ENCODE results near the gene TIPRL. TPM values are rescaled to one million over a fixed set of nuclear protein-coding genes. Genes with fewer than 3 reads are reported as not detected.

The TIPRL gene
- total and polyA plus RNA-seq, 12 donors, result 9.3 to 59.3 (median 28.3) TPM

GRCh38 chr1:168163670-168164069, 15.1 kb upstream of the TIPRL start:
- H3K27me3 ChIP-seq, result no peaks in the 10 kb centered on the region
- H3K27ac ChIP-seq, result no peak overlapping the region
- H3K4me3 ChIP-seq, result no peak overlapping the region
- intact Hi-C loops (cut with DNase I), result no loop called here
- no peak for DNase-seq
- 59 to 60% (median 59%) methylated on average over 3 of the region's 3 CpGs for WGBS, 4 donors
- H3K36me3 ChIP-seq (replicated peaks in 1 of 2), result no peaks in the 10 kb centered on the region
- TF ChIP-seq CTCF (IDR thresholded peaks at IDR 0.05) (no peak), POLR2A (IDR thresholded peaks at IDR 0.05) (no peak)
- H3K9me3 ChIP-seq (replicated peaks in 1 of 3), result no peaks in the 10 kb centered on the region
- H3K4me1 ChIP-seq (replicated peaks in 1 of 2), result no peaks in the 10 kb centered on the region

- 73 to 93% (median 86%) methylated on average over 3 of the region's 3 CpGs for WGBS, 4 donors
- no peaks in the 10 kb centered on the region for H3K4me1 ChIP-seq (replicated peaks in 1 of 2)
- no peaks in the 10 kb centered on the region for H3K9me3 ChIP-seq (replicated peaks in 1 of 3)
- H3K27ac ChIP-seq, result no peak overlapping the region
- intact Hi-C loops (cut with DNase I), result no loop called here
- H3K36me3 ChIP-seq (replicated peaks in 1 of 2), result no peaks in the 10 kb centered on the region
- no peak for DNase-seq
- H3K27me3 ChIP-seq, result no peaks in the 10 kb centered on the region
- no peak for TF ChIP-seq CTCF (IDR thresholded peaks at IDR 0.05)
- TF ChIP-seq POLR2A (IDR thresholded peaks at IDR 0.05), result no peak
- H3K4me3 ChIP-seq, result no peak overlapping the region
These were observed 14.0 kb upstream of the TIPRL start for GRCh38 chr1:168164771-168165170.

- H3K27ac ChIP-seq, result no peak overlapping the region
- no peak for DNase-seq
- intact Hi-C loops (cut with DNase I), result no loop called here
These were observed 11.0 kb upstream of the TIPRL start for GRCh38 chr1:168167806-168168205.

GRCh38 chr1:168170564-168171508, 7.9 kb upstream of the TIPRL start:
- Histone ChIP-seq H3K4me3 (no peak overlapping the region), H3K36me3 (replicated peaks in 1 of 2) (no peaks in the 10 kb centered on the region), H3K4me1 (replicated peaks in 1 of 2) (no peaks in the 10 kb centered on the region), H3K27ac (no peak overlapping the region), H3K27me3 (no peaks in the 10 kb centered on the region), H3K9me3 (replicated peaks in 1 of 3) (no peaks in the 10 kb centered on the region)
- TF ChIP-seq CTCF (IDR thresholded peaks at IDR 0.05), result no peak
- 80 to 88% (median 85%) methylated on average over 7 of the region's 7 CpGs for WGBS, 4 donors
- intact Hi-C loops (cut with DNase I), result no loop called here
- no peak for DNase-seq

More at GRCh38 chr1:168167806-168168205, 11.0 kb upstream of the TIPRL start:
- H3K9me3 ChIP-seq (replicated peaks in 1 of 3), result no peaks in the 10 kb centered on the region
- H3K27me3 ChIP-seq, result no peaks in the 10 kb centered on the region
- WGBS, 4 donors, result 59 to 75% (median 67%) methylated on average over 2 of the region's 2 CpGs
- H3K36me3 ChIP-seq (replicated peaks in 1 of 2), result no peaks in the 10 kb centered on the region
- no peaks in the 10 kb centered on the region for H3K4me1 ChIP-seq (replicated peaks in 1 of 2)
- no peak for TF ChIP-seq POLR2A (IDR thresholded peaks at IDR 0.05)
- TF ChIP-seq CTCF (IDR thresholded peaks at IDR 0.05), result no peak
- no peak overlapping the region for H3K4me3 ChIP-seq
